ENCODE results near the gene DOK6. TPM values are rescaled to one million over a fixed set of nuclear protein-coding genes. Genes with fewer than 3 reads are reported as not detected.

DOK6 gene
- total RNA-seq, 1 donor from 2014 or later = 0.06 TPM

- DNase-seq (ENCODE audit: low read depth) = no peak
- TF ChIP-seq CTCF (conservative IDR thresholded peaks at IDR 0.05; ENCODE audit: low read depth, low read length) = no peak
- no peak overlapping the region for H3K4me3 ChIP-seq (ENCODE audit: low read depth, low read length)
These were observed 485.3 kb downstream of the DOK6 start for GRCh38 chr18:69885841-69886531.

GRCh38 chr18:69887256-69887655 is 486.6 kb downstream of the DOK6 start:
- no peak overlapping the region for H3K4me3 ChIP-seq (ENCODE audit: low read depth, low read length)
- no peak for DNase-seq (ENCODE audit: low read depth)
- no peak for TF ChIP-seq CTCF (conservative IDR thresholded peaks at IDR 0.05; ENCODE audit: low read depth, low read length)

GRCh38 chr18:69889009-69889408 is 488.3 kb downstream of the DOK6 start:
- no peak for DNase-seq (ENCODE audit: low read depth)
- no peak for TF ChIP-seq CTCF (conservative IDR thresholded peaks at IDR 0.05; ENCODE audit: low read depth, low read length)
- no peak overlapping the region for H3K4me3 ChIP-seq (ENCODE audit: low read depth, low read length)

- no peak for TF ChIP-seq CTCF (conservative IDR thresholded peaks at IDR 0.05; ENCODE audit: low read depth, low read length)
- H3K4me3 ChIP-seq (ENCODE audit: low read depth, low read length) = no peak overlapping the region
- DNase-seq (ENCODE audit: low read depth) = no peak
These were observed 489.9 kb downstream of the DOK6 start for GRCh38 chr18:69890558-69890957.

GRCh38 chr18:69894467-69894866 is 493.8 kb downstream of the DOK6 start:
- DNase-seq (ENCODE audit: low read depth) = no peak
- H3K4me3 ChIP-seq (ENCODE audit: low read depth, low read length) = no peak overlapping the region
- no peak for TF ChIP-seq CTCF (conservative IDR thresholded peaks at IDR 0.05; ENCODE audit: low read depth, low read length)

- no peak for DNase-seq (ENCODE audit: low read depth)
- no peak overlapping the region for H3K4me3 ChIP-seq (ENCODE audit: low read depth, low read length)
- no peak for TF ChIP-seq CTCF (conservative IDR thresholded peaks at IDR 0.05; ENCODE audit: low read depth, low read length)
These were observed 494.7 kb downstream of the DOK6 start for GRCh38 chr18:69895066-69896047.
